ENCODE data around the gene DGKE. TPM values are rescaled to one million over a fixed set of nuclear protein-coding genes. Genes with fewer than 3 reads are reported as not detected.

Gene DGKE
- 10 to 100 TPM in 3 of 6 donors, 1 to 10 TPM in 3; 4.3 to 23.8 (median 9.2) TPM for total RNA-seq

- Histone ChIP-seq H3K27ac (peak within 1 kb of the TSS; percentile 77 to 98 (median 86)), H3K9me3 (no peaks in the 10 kb centered on the region), H3K4me1 (peaks cover 19 to 36% (median 25%) of the 10 kb centered on the region in 4 donors), H3K27me3 (no peaks in the 10 kb centered on the region), H3K4me3 (peak within 1 kb of the TSS; percentile 59 to 97 (median 84)), H3K36me3 (no peaks in the 10 kb centered on the region)
- ATAC-seq (ENCODE audit: low FRiP score in 2 of 2) (peak; percentile 99), DNase-seq (peak; percentile 98 to 99)
- WGBS, 2 donors, result 2 to 4% methylated on average over 10 to 35 of the region's 66 CpGs
- peak in 3 of 4 donors; percentile 35 to 76 (median 59) for TF ChIP-seq POLR2A (IDR thresholded peaks at IDR 0.05)
- TF ChIP-seq CTCF (IDR thresholded peaks at IDR 0.05), result peak in 2 of 6 experiments; percentile 3 to 20
- TF ChIP-seq EP300 (IDR thresholded peaks at IDR 0.05), result no peak
- peak; percentile 11 to 76 for TF ChIP-seq POLR2AphosphoS5 (IDR thresholded peaks at IDR 0.05)
Observed at GRCh38 chr17:56833809-56834379, at the start of gene DGKE, which contains the start of gene C17orf67. TSS of gene DGKE (plus strand) at chr17:56834151. CDS start at chr17:56834796, 645 bp downstream. TSS of gene C17orf67 (minus strand) at chr17:56833920. CDS start at chr17:56815810, 18,110 bp downstream.

GRCh38 chr17:56785405-56785804 is 48.5 kb upstream of the DGKE start:
- Histone ChIP-seq H3K4me1 (peaks cover 2 to 3% (median 3%) of the 10 kb centered on the region in 4 donors), H3K27me3 (no peaks in the 10 kb centered on the region), H3K4me3 (no peak overlapping the region), H3K27ac (no peak overlapping the region), H3K36me3 (no peaks in the 10 kb centered on the region), H3K9me3 (no peaks in the 10 kb centered on the region)
- no peak for ATAC-seq (ENCODE audit: low FRiP score in 2 of 2)
- 58 to 71% methylated on average over 5 of the region's 5 CpGs for WGBS, 2 donors
- no peak for DNase-seq
- TF ChIP-seq CTCF (IDR thresholded peaks at IDR 0.05) (no peak), POLR2AphosphoS5 (IDR thresholded peaks at IDR 0.05) (no peak), EP300 (IDR thresholded peaks at IDR 0.05) (no peak), POLR2A (IDR thresholded peaks at IDR 0.05) (no peak)

- H3K27ac ChIP-seq, result no peak overlapping the region
- no peaks in the 10 kb centered on the region for H3K27me3 ChIP-seq
- 88 to 92% methylated on average over 9 of the region's 9 CpGs for WGBS, 2 donors
- H3K36me3 ChIP-seq, result no peaks in the 10 kb centered on the region
- no peaks in the 10 kb centered on the region for H3K9me3 ChIP-seq
- TF ChIP-seq EP300 (IDR thresholded peaks at IDR 0.05) (no peak), POLR2AphosphoS5 (IDR thresholded peaks at IDR 0.05) (no peak), CTCF (IDR thresholded peaks at IDR 0.05) (no peak), POLR2A (IDR thresholded peaks at IDR 0.05) (no peak)
- DNase-seq (no peak), ATAC-seq (ENCODE audit: low FRiP score in 2 of 2) (no peak)
- H3K4me1 ChIP-seq, result no peaks in the 10 kb centered on the region
- H3K4me3 ChIP-seq, result no peak overlapping the region
Observed at GRCh38 chr17:56785997-56786680, 47.8 kb upstream of the DGKE start.

GRCh38 chr17:56786989-56787482 is 46.9 kb upstream of the DGKE start:
- DNase-seq, result peak in 1 of 2 donors; percentile 59
- Histone ChIP-seq H3K4me1 (no peaks in the 10 kb centered on the region), H3K36me3 (no peaks in the 10 kb centered on the region), H3K27me3 (no peaks in the 10 kb centered on the region), H3K9me3 (no peaks in the 10 kb centered on the region), H3K27ac (no peak overlapping the region), H3K4me3 (no peak overlapping the region)
- TF ChIP-seq EP300 (IDR thresholded peaks at IDR 0.05) (peak in 1 of 4 donors; percentile 31), POLR2AphosphoS5 (IDR thresholded peaks at IDR 0.05) (peak; percentile 16 to 44), CTCF (IDR thresholded peaks at IDR 0.05) (no peak)
- peak; percentile 54 to 79 for ATAC-seq (ENCODE audit: low FRiP score in 2 of 2)
- 39 to 71% methylated on average over 7 of the region's 7 CpGs for WGBS, 2 donors
